ENCODE results near the gene SLC12A3.

DNA sequence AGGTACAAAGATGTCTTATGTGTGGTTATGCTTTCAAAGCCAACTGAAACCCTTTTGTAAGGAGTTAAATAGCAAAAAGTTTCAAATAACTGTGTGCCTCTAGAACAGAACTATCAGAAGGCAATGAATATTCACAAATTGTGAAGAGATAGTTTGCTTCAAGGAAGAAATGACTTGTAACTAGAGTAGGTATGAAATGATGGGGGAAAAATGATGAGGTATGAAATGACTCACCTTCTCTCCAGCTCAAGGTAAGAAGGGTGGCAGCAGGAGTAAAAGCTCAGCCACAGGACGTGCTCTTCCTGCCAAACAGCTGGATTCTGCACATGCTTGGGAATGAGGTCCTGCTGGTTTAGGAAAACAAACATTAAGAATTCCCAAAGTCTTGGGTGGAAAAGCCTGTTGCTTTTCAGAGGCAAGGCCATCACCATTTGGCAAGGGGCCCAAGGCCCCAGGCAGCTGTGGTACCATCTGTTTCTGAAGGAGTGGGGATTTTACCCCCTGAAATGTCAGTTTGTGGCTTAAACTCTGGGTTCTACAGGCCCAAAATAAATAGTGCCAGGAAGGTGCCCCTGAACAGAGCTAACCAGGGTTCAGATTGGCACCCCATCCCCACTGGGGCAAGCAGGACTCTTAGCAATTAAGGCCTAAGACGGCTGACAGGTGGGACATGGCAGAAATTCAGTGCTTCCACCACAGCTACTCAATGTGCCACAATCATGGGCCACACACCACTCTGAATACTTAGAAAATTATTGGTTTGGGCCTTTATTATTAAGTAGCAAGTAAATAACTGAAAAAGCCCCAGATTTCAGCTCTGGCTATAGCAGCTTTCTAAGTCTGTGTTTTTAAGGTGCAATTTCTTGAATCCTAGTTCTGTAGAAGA is 80.2 kb downstream of the SLC12A3 start:
- TF ChIP-seq, protein P1, sequence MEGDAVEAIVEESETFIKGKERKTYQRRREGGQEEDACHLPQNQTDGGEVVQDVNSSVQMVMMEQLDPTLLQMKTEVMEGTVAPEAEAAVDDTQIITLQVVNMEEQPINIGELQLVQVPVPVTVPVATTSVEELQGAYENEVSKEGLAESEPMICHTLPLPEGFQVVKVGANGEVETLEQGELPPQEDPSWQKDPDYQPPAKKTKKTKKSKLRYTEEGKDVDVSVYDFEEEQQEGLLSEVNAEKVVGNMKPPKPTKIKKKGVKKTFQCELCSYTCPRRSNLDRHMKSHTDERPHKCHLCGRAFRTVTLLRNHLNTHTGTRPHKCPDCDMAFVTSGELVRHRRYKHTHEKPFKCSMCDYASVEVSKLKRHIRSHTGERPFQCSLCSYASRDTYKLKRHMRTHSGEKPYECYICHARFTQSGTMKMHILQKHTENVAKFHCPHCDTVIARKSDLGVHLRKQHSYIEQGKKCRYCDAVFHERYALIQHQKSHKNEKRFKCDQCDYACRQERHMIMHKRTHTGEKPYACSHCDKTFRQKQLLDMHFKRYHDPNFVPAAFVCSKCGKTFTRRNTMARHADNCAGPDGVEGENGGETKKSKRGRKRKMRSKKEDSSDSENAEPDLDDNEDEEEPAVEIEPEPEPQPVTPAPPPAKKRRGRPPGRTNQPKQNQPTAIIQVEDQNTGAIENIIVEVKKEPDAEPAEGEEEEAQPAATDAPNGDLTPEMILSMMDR (IDR thresholded peaks at IDR 0.05; ENCODE audit: low read depth, low read length) = no peak
- no peak for TF ChIP-seq EZH2phosphoT487 (IDR thresholded peaks at IDR 0.05; ENCODE audit: low read depth)
